ENCODE results near the gene ATP6V0D1. TPM values are rescaled to one million over a fixed set of nuclear protein-coding genes. Genes with fewer than 3 reads are reported as not detected.
"Not testable (repeated sequence)": the region's sequence is repeated elsewhere in the genome, so short reads cannot be mapped to it uniquely, and the experiment has no call there.

ATP6V0D1 gene
- total RNA-seq: 63.0 TPM

GRCh38 chr16:67480833-67481560 lies at the start of gene ATP6V0D1:
ATP6V0D1 (minus strand) TSS chr16:67481157; CDS start chr16:67481086, 71 bp downstream.
- peak; percentile 95 for DNase-seq

GRCh38 chr16:67530013-67530939 lies 49.3 kb upstream of the ATP6V0D1 start:
- DNase-seq: peak; percentile 47

- DNase-seq: no peak
These were observed 48.6 kb upstream of the ATP6V0D1 start for GRCh38 chr16:67529582-67530012.

- DNase-seq: no peak
These were observed 48.1 kb upstream of the ATP6V0D1 start for GRCh38 chr16:67528870-67529581.

GRCh38 chr16:67528222-67528869 lies 47.4 kb upstream of the ATP6V0D1 start, which contains the start of gene RIPOR1:
RIPOR1 (plus strand) TSS chr16:67528829; CDS start chr16:67538447, 9,618 bp downstream.
- DNase-seq: peak; percentile 54

GRCh38 chr16:67526149-67526791 lies 45.3 kb upstream of the ATP6V0D1 start:
- DNase-seq: no peak

- DNase-seq: no peak
These were observed 44.4 kb upstream of the ATP6V0D1 start for GRCh38 chr16:67525176-67525860.

GRCh38 chr16:67521095-67521804 lies 40.3 kb upstream of the ATP6V0D1 start:
- peak; percentile 85 for DNase-seq

- DNase-seq: no peak
These were observed 38.3 kb upstream of the ATP6V0D1 start for GRCh38 chr16:67519242-67519641.

- no peak for DNase-seq
These were observed 37.7 kb upstream of the ATP6V0D1 start for GRCh38 chr16:67518676-67519075.

- no peak for DNase-seq
These were observed 36.9 kb upstream of the ATP6V0D1 start for GRCh38 chr16:67517661-67518423.

- no peak for DNase-seq
These were observed 36.1 kb upstream of the ATP6V0D1 start for GRCh38 chr16:67517155-67517445.

- DNase-seq: no peak
These were observed 35.6 kb upstream of the ATP6V0D1 start for GRCh38 chr16:67516296-67517154.

- no peak for DNase-seq
These were observed 33.4 kb upstream of the ATP6V0D1 start for GRCh38 chr16:67514382-67514828.

- not testable (repeated sequence) for DNase-seq
These were observed 32.9 kb upstream of the ATP6V0D1 start for GRCh38 chr16:67513892-67514291.

- no peak for DNase-seq
These were observed 28.1 kb upstream of the ATP6V0D1 start for GRCh38 chr16:67509016-67509415.

GRCh38 chr16:67506468-67506867 lies 25.5 kb upstream of the ATP6V0D1 start:
- no peak for DNase-seq

Measured in occipital lobe (tissue), 2 donors.